ENCODE data around the gene ATP1B3. TPM values are rescaled to one million over a fixed set of nuclear protein-coding genes. Genes with fewer than 3 reads are reported as not detected.

ATP1B3 gene
- total and polyA plus RNA-seq, 2 of the 13 experiments (the other 11 are each of a cell fraction or from before 2014, with no cell fraction given): 84.3 to 93.6 TPM

- TF ChIP-seq TAF1 (CRISPR knock-in tag; IDR thresholded peaks at IDR 0.05): no peak
- no peak for TF ChIP-seq ZMAT5 (CRISPR knock-in tag; IDR thresholded peaks at IDR 0.05; ENCODE audit: borderline replicate concordance, low read depth)
- no peak for TF ChIP-seq SP1 (IDR thresholded peaks at IDR 0.05)
- TF ChIP-seq SP1 (CRISPR knock-in tag; IDR thresholded peaks at IDR 0.05): no peak
- TF ChIP-seq ZBTB21 (CRISPR knock-in tag; IDR thresholded peaks at IDR 0.05): no peak
- TF ChIP-seq SIX1 (CRISPR knock-in tag; IDR thresholded peaks at IDR 0.05; ENCODE audit: borderline replicate concordance): no peak
- no peak for TF ChIP-seq AKNA (CRISPR knock-in tag; IDR thresholded peaks at IDR 0.05; ENCODE audit: borderline replicate concordance)
- ChIA-PET CTCF (ENCODE audit: low intra/inter-chr PET ratio, low total read pairs) (no interaction called here), POLR2A (no interaction called here)
- H3K4me3 ChIP-seq (replicated peaks in 1 of 3; ENCODE audit: insufficient read depth in 1 of 3, low read depth in 2 of 3, low read length in 3 of 3): no peak overlapping the region
- H3K79me2 ChIP-seq (ENCODE audit: insufficient read depth, low read length): no peaks in the 10 kb centered on the region
- no TSS peak for BruUV-seq (replicated peaks)
- WGBS (ENCODE audit: low lambda C conversion rate): 100% methylated on average over 2 of the region's 2 CpGs
- no peak overlapping the region for H2AFZ ChIP-seq (ENCODE audit: low read length)
- peaks cover 0 to 6% of the 10 kb centered on the region in 2 experiments; a peak in 1 of 5 replicates for H3K36me3 ChIP-seq (replicated peaks in 1 of 2; ENCODE audit: control insufficient read depth in 1 of 2, insufficient read depth in 2 of 2, low read length in 2 of 2)
- H3K4me2 ChIP-seq (ENCODE audit: low read depth, low read length): no peak overlapping the region
- H3K9ac ChIP-seq (ENCODE audit: insufficient read depth, low read depth, low read length): no peak overlapping the region
- DNase-seq (ENCODE audit: low spot score) (no peak), ATAC-seq (no peak), FAIRE-seq (no peak)
- no peaks in the 10 kb centered on the region for H3K9me3 ChIP-seq (ENCODE audit: low read length)
- intact Hi-C loops (cut with micrococcal nuclease; ENCODE audit: unreplicated experiment): no loop called here
- no peaks in the 10 kb centered on the region for H3K27me3 ChIP-seq (ENCODE audit: control insufficient read depth in 1 of 2, insufficient read depth in 2 of 2, low read length in 2 of 2)
- no peaks in the 10 kb centered on the region for H4K20me1 ChIP-seq (ENCODE audit: insufficient read depth, low read length)
- peaks cover 15% of the 10 kb centered on the region for H3K4me1 ChIP-seq (ENCODE audit: insufficient read depth, low read length)
- in situ Hi-C loops (cut with HindIII; ENCODE audit: extremely low pct_ligation_motif_present, low pct_unique_long_range_greater_than_20kb): no loop called here
- H3K27ac ChIP-seq (ENCODE audit: extremely low read length, insufficient read depth, low read length): no peak overlapping the region
These were observed 76.2 kb downstream of the ATP1B3 start for GRCh38 chr3:141952611-141953010.

Measured in HepG2 (cell line).